Natural killer cell (primary cell): ENCODE measurements around the gene HM13. TPM values are rescaled to one million over a fixed set of nuclear protein-coding genes. Genes with fewer than 3 reads are reported as not detected.

ENCODE experiments used
- ATAC-seq, 3 donors: fragments of 150-1000 bp in 2 of 3; fragments of 200-7000 bp in 1 of 3; cut with Tn5 transposase; 1 replicate in 1 of 3; 2 replicates in 2 of 3; pipeline ENCODE4 v1.10.0; 2021; ENCODE audit warnings: mild to moderate bottlenecking in 2 of 3, moderate library complexity in 2 of 3
- DNase-seq, 2 donors: peaks; one replicate each; pipeline versions ENCODE4 v3.0.0 to v3.0.0-alpha.2; 2013 to 2021; ENCODE audit warnings: mixed read lengths in 1 of 2
- H3K27ac ChIP-seq: one replicate; pipeline ENCODE4 v1.5.1; 2013; ENCODE audit warnings: mild to moderate bottlenecking, low read length
- H3K27me3 ChIP-seq: one replicate; pipeline ENCODE4 v1.6.1; 2013; ENCODE audit warnings: low read length; ENCODE audit not compliant: control insufficient read depth, insufficient read depth
- H3K36me3 ChIP-seq: one replicate; pipeline ENCODE4 v1.6.1; 2013; ENCODE audit warnings: low read length; ENCODE audit not compliant: control insufficient read depth, insufficient read depth
- H3K4me1 ChIP-seq: one replicate; pipeline ENCODE4 v1.6.1; 2013; ENCODE audit warnings: low read length; ENCODE audit not compliant: control insufficient read depth, insufficient read depth
- H3K4me3 ChIP-seq: one replicate; pipeline ENCODE4 v1.5.1; 2013; ENCODE audit warnings: low read length
- H3K9me3 ChIP-seq: one replicate; pipeline ENCODE4 v1.6.1; 2013; ENCODE audit warnings: low read length; ENCODE audit not compliant: control insufficient read depth, insufficient read depth
- H3K27ac Mint-ChIP-seq, 2 donors: one replicate each; pipeline ENCODE4 v1.8.0; 2022; ENCODE audit warnings: mild to moderate bottlenecking in 2 of 2, mixed read lengths in 2 of 2, moderate library complexity in 1 of 2
- H3K27me3 Mint-ChIP-seq, 2 donors: one replicate each; pipeline ENCODE4 v1.8.0; 2022; ENCODE audit warnings: low read depth in 2 of 2, mixed read lengths in 2 of 2
- H3K36me3 Mint-ChIP-seq: one replicate; pipeline ENCODE4 v1.8.0; 2022; ENCODE audit warnings: mixed read lengths
- H3K4me1 Mint-ChIP-seq, 2 donors: one replicate each; pipeline ENCODE4 v1.8.0; 2022; ENCODE audit warnings: mixed read lengths in 2 of 2
- H3K4me3 Mint-ChIP-seq: one replicate; pipeline ENCODE4 v1.8.0; 2022; ENCODE audit warnings: mild to moderate bottlenecking, moderate library complexity, mixed read lengths
- H3K9me3 Mint-ChIP-seq, 2 donors: one replicate each; pipeline ENCODE4 v1.8.0; 2022; ENCODE audit warnings: mixed read lengths in 2 of 2
- CTCF ChIP-seq: fragments of 200-600 bp; IDR thresholded peaks from one replicate; pipeline ENCODE4 v1.8.0; 2022; ENCODE audit warnings: antibody characterized with exemption
- WGBS: methylation state at CpG from one replicate; pipeline ENCODE4 v1.1.7; 2013; ENCODE audit warnings: missing lambda C conversion rate; ENCODE audit not compliant: insufficient coverage; 5-methylcytosine and 5-hydroxymethylcytosine counted together
- intact Hi-C: fragments of 100-400 bp; cut with micrococcal nuclease; formaldehyde crosslinking; loops from one replicate; pipeline ENCODE4 v1.14.2; 2022
- total RNA-seq, 4 donors: library from RNA; stranded (reverse); fragments of 120-200 nt in 1 of 4; gene quantifications; one replicate each; pipeline versions ENCODE4 v1.2.3 to v1.2.4, GENCODE V29; 2013 to 2022

The HM13 gene
- total RNA-seq, 3 donors from 2014 or later (not counting 1 experiment from before 2014, with no cell fraction given), result 97.5 to 135 (median 104) TPM

GRCh38 chr20:31605031-31605901, 91.0 kb downstream of the HM13 start, which contains the start of gene ID1:
ID1 (plus strand) TSS chr20:31605289; CDS start chr20:31605388, 99 bp downstream.
- H3K4me1 ChIP-seq, result peaks cover 28% of the 10 kb centered on the region
- H3K9me3 ChIP-seq, result no peaks in the 10 kb centered on the region
- H3K4me3 Mint-ChIP-seq, result peak within 1 kb of the TSS; percentile 96
- H3K27ac ChIP-seq, result no peak within 1 kb of the TSS
- peak within 1 kb of the TSS; percentile 47 for H3K4me3 ChIP-seq
- under 1% methylated on average over 74 of the region's 74 CpGs for WGBS
- ATAC-seq (peak; percentile 87 to 97 (median 88)), DNase-seq (peak; percentile 89 to 94)
- peaks cover 28 to 33% of the 10 kb centered on the region in 2 donors for H3K4me1 Mint-ChIP-seq
- H3K27me3 ChIP-seq, result peaks cover 27% of the 10 kb centered on the region
- no peaks in the 10 kb centered on the region for H3K36me3 Mint-ChIP-seq
- no peaks in the 10 kb centered on the region for H3K36me3 ChIP-seq
- peaks cover 20 to 37% of the 10 kb centered on the region in 2 donors for H3K27me3 Mint-ChIP-seq
- intact Hi-C loops, result loop anchor here (1.0 kb wide), 1 partner anchor 33 kb away; no protein-coding TSS in a partner anchor
- peak within 1 kb of the TSS; percentile 80 to 93 for H3K27ac Mint-ChIP-seq
- no peaks in the 10 kb centered on the region for H3K9me3 Mint-ChIP-seq
- no peak for TF ChIP-seq CTCF

DNA sequence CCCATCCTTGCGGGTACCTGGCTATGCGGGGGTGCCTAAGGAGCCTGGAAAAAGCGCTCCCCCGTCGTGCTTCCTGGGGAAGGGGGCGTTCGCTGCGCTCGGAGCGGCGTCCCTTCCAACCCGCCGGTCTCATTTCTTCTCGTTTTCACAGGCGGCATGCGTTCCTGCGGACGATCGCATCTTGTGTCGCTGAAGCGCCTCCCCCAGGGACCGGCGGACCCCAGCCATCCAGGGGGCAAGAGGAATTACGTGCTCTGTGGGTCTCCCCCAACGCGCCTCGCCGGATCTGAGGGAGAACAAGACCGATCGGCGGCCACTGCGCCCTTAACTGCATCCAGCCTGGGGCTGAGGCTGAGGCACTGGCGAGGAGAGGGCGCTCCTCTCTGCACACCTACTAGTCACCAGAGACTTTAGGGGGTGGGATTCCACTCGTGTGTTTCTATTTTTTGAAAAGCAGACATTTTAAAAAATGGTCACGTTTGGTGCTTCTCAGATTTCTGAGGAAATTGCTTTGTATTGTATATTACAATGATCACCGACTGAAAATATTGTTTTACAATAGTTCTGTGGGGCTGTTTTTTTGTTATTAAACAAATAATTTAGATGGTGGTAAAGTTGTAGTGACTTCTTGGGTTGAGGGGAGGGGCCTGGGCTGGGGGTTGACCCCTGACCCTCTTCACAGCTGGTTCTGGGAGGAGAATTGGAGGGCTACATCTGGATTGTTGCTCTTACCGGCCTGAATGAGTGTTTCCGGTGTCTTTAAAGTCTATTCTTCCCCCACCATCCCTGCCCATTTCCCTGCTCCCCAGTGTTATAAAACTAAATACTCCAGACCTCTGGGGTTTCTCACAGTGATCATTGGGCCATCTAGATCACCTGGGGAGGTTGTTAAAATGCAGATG, 91.9 kb downstream of the HM13 start:
- Mint-ChIP-seq H3K9me3 (no peaks in the 10 kb centered on the region), H3K36me3 (no peaks in the 10 kb centered on the region), H3K27me3 (peaks cover 20 to 37% of the 10 kb centered on the region in 2 donors), H3K4me1 (peaks cover 28 to 33% of the 10 kb centered on the region in 2 donors), H3K27ac (peak overlapping the region; percentile 29 to 93), H3K4me3 (peak overlapping the region; percentile 96)
- Histone ChIP-seq H3K9me3 (no peaks in the 10 kb centered on the region), H3K27ac (no peak overlapping the region), H3K4me1 (peaks cover 28% of the 10 kb centered on the region), H3K4me3 (peak overlapping the region; percentile 47), H3K27me3 (peaks cover 27% of the 10 kb centered on the region), H3K36me3 (no peaks in the 10 kb centered on the region)
- intact Hi-C loops, result loop anchor here (1.0 kb wide), 1 partner anchor 34 kb away; no protein-coding TSS in a partner anchor
- no peak for TF ChIP-seq CTCF
- no peak for ATAC-seq
- 6% methylated on average over 38 of the region's 39 CpGs for WGBS
- DNase-seq, result peak in 1 of 2 donors; percentile 37

- peak overlapping the region; percentile 17 for H3K4me3 Mint-ChIP-seq
- ATAC-seq (no peak), DNase-seq (no peak)
- H3K9me3 ChIP-seq, result no peaks in the 10 kb centered on the region
- H3K4me1 ChIP-seq, result peaks cover 28% of the 10 kb centered on the region
- H3K27ac Mint-ChIP-seq, result no peak overlapping the region
- 94% methylated on average over 7 of the region's 8 CpGs for WGBS
- peaks cover 20 to 37% of the 10 kb centered on the region in 2 donors for H3K27me3 Mint-ChIP-seq
- peaks cover 28 to 33% of the 10 kb centered on the region in 2 donors for H3K4me1 Mint-ChIP-seq
- TF ChIP-seq CTCF, result no peak
- H3K27me3 ChIP-seq, result peaks cover 29% of the 10 kb centered on the region
- H3K9me3 Mint-ChIP-seq, result no peaks in the 10 kb centered on the region
- intact Hi-C loops, result no loop called here
- H3K36me3 Mint-ChIP-seq, result no peaks in the 10 kb centered on the region
- no peak overlapping the region for H3K27ac ChIP-seq
- no peak overlapping the region for H3K4me3 ChIP-seq
- no peaks in the 10 kb centered on the region for H3K36me3 ChIP-seq
Measured at GRCh38 chr20:31606804-31607639, 92.8 kb downstream of the HM13 start.
